Inflammatory macrophage treated with lipopolysaccharide for 1 hour (primary cell): ENCODE measurements around the gene PCSK9.
"Not testable (repeated sequence)": the region's sequence is repeated elsewhere in the genome, so short reads cannot be mapped to it uniquely, and the experiment has no call there.

Source experiments
- DNase-seq, 2 donors: peaks; one replicate each; pipeline ENCODE4 v3.0.0-alpha.2; 2020 to 2022

Gene PCSK9

DNA sequence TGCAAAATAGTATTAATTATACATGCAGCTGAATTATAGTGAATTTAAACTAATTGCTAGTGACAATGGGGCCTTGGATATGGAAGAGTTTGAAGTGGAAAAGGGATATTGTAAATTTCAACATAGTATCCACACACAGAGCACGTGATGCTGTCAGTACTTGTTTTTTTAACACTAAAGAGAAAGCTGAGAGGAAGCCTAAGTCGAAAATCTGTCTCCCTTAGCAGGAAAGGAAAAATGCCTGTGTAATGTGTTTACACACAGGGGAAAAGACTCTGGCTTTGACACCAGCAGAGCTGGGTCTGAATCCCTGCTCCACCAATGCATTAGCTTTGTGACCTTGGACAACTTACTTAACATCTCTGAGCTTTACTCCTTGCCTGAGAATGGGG lies 42.6 kb downstream of the PCSK9 start:
- no peak for DNase-seq

DNA sequence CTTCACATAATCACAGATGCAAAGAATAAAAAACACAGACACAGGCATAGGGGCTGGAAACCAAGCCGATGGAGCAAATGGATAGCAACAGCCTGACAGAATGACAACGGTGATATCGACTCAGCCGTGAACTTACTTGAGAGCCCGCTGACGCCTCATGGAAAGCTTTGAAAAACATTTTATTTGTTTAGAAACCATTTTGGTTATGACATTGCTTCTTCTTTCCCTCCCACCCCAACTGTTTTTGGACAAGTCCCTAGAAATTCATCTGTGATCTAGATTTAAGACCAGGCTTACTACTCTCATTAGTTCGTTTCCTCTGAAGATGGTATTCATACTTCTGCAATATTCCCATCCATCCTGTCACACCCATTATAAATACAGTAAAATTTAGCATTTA lies 44.9 kb downstream of the PCSK9 start:
- no peak for DNase-seq

DNA sequence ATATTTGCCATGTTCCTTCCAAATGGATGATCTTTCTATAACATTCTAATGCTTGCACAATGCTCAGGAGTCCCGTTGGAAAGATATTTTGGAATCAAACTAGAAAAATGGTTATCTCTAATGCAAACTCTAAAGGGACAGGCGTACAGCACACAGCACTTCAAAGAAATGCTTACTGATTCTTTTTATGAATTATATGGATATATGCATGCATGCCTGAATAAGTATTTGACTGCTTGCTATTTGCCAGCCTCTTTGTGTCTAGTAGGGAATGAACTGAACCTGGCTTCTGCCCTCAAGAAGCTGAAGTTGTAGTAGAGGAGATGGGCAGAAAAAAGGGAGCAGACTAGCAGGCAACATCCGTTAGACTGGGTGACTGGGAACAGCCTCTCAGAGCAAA lies 48.1 kb downstream of the PCSK9 start:
- DNase-seq, result no peak

DNA sequence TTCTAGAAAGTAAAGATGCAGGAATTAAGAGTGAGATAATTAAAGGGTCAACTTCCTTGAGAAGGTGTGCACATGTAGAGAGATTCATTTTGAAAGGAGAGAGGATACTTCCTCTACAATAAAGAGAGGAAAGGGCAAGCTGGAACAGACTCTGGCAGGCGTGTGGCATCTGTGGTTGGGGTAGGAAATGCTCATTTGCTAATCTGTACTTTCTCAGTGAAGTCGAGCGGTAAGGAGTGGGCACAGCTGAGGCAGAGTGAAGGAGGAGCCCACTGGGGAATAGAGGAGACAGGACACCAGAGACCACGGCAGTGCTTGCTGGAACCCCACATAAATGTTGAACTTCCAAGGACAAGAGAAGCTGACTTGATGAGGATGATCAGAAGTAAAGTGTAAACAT lies 49.1 kb downstream of the PCSK9 start:
- DNase-seq, result no peak

DNA sequence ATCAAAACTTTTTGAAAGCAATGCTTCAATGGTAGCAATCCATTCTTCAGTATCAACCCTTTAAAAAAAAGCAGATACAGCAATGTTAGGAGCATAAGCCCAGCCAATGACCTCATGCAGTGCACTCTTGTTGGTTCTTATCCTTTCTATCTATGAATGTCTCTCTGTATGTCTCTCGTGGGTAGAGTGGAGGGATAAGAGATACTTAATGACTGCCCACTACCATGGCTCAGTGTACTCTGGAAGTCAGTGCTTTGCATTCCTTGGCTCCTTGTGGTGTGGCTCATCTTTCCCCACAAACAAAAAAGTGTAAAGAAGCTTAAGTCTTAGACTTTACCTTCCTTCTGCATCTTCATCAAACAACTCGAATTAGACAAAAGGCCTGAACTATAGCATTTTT lies 50.3 kb downstream of the PCSK9 start:
- DNase-seq, result no peak

DNA sequence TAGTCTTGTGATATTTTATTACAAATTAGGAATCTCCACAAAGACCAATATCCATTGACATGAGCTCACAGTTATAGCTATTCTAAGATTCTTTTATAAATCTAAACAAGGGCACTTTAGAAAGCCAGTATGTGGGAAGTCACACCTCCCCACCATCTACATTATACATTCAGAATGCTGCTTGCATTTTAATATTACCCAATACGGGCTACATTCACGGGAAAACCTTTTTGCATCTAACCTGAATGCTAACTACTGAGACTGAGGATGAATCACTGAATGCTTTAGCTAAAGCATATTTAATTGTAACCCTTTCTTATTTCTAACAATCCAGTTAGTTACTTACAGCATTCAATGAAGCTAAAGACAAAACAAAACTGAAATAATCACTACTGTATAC lies 53.1 kb downstream of the PCSK9 start:
- DNase-seq, result no peak

DNA sequence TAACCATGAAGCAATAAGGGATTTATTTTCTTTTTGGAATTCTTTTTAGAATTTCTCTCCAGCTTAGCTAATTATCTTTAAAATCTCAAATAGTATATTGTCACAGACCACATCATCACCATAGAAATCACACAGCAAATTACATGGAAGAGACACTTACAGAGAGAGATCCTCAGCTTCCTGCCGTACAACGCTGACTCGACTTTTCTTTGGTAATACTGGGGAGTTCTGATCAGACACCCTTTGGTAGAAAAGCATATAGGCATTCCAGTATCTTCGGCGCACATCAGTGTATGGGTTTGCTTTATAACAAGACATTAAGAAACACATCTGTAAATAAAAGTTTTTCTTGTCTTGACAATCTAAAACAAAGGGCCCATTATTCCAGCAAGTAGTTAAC lies 55.7 kb downstream of the PCSK9 start:
- no peak for DNase-seq

DNA sequence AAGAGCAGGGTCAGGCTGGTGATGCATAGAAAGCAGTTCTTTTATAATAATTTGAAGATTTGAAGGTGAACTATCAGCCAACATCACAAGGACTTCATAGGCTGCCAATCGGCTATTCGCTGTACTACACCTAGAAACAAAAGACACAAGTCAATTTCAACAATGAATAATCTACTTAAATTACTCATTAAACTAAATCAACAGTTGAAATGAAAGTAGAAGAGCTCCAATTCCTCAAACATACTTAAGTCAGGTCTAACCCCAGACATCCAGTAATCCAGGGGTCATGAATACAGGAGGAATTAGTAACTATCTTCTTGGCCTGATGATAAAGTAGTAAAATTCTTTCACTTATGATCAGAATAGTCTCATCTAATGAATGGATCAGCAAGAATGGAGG lies 64.5 kb downstream of the PCSK9 start:
- DNase-seq, result no peak

DNA sequence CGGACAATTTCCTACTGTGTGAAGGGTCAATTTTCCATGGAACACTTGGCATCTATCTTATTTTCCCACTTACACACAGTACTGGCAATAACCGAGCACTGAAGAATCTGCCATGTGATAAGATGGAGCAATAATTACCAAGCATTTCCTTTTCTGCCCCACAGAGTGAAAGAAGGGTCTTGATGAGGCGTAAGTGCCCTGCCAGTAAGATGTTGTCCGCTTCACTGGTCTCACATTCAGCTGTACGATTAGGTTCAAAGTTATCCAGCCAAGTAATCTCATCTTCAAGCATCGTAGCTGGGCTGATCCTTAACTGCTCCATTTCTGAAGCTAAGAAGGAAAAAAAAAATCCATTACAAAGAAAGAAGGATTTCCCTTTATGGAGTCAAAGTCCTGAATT lies 67.8 kb downstream of the PCSK9 start:
- DNase-seq, result no peak

DNA sequence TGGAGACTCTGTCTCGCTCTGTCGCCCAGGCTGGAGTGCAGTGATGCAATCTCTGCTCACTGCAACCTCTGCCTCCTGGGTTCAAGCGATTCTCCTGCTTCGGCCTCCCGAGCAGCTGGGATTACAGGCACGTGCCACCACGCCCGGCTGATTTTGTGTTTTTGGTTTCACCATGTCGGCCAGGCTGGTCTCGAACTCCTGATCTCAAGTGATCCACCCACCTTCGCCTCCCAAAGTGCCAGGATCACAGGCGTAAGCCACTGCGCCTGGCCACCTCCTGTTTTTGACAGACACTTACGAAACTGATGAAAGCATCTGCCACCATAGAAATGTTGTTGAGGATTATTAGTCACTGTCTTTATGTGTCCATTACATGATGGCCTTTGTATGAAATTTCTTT lies 69.7 kb downstream of the PCSK9 start:
- not testable (repeated sequence) for DNase-seq
